HK-2 (cell line): Measurements from ENCODE around the gene TSPAN9.
A peak's percentile ranks its signal among the peaks of the same experiment; 100 is the strongest.

ENCODE experiments used
- DNase-seq: peaks from one replicate; pipeline ENCODE4 v3.0.0-alpha.2; 2018; ENCODE audit not compliant: unreplicated experiment

Gene TSPAN9

GRCh38 chr12:3250034-3250433, 172.9 kb downstream of the TSPAN9 start:
- no peak for DNase-seq

DNA sequence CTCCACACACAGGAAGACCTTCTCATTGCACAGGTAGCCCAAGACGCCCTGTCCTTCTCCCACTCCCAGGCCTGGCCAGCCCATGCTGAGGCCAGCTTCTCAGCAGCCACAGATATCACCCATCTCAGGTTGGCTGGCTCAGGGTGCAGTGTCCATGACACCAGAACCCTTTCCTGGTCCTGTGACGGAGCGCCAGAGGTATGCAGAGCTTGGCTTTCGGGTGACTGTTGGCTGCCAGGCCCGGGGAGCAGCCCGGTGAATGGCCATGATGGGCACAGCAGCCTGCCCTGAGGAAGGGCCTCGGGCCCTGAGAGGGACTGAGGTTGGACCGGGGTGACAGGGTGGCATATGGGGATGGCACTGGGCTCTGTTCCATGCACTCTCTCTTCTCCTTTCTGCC, 173.4 kb downstream of the TSPAN9 start:
- DNase-seq, result no peak

- no peak for DNase-seq
Measured at GRCh38 chr12:3251067-3251466, 173.9 kb downstream of the TSPAN9 start.

DNA sequence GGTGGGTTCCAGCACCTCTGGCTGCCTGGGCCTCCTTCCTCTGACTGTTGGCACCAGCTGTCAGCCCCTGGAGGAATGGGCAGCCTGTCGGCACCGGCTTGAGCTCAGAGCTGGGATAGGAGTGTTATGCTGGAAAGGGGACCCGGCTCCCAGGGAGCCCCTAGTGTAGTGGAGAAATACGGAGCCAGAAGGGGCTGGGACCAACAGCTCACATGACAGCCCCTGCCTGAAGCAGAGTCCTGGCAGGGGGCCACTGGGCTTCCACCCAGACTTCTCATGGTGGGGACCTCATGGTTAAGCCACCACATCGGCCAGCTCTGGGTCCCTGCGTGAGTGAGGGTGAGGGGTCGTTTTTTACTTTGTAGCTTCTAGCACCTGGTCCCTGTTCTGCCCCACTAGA, 174.5 kb downstream of the TSPAN9 start:
- DNase-seq, result no peak

DNA sequence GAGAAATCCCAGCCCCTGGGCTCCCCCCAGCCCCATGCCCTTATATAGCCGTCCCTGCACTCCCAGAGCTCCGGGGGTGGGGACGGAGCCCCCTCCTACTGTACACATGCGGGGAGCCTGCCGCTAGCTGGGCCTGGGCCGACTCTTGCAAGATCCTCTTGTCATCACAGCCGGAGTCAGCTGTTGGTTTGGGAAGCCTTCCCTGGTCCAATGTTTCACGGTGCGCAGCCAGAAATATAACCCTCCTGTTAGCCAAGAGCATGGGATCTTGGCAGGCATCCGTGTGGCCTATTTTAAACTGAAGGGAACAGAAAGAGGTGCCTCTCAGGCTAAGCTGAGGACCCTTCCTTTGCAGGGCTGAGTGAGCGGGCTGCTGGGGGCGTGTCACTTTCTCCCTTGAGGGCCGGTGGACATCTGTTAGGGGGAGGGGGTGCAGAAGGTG, 175.3 kb downstream of the TSPAN9 start:
- no peak for DNase-seq

GRCh38 chr12:3253682-3254275, 176.6 kb downstream of the TSPAN9 start:
- no peak for DNase-seq

- no peak for DNase-seq
Measured at GRCh38 chr12:3255057-3255456, 177.9 kb downstream of the TSPAN9 start.

GRCh38 chr12:3256103-3256631, 179.0 kb downstream of the TSPAN9 start:
- DNase-seq, result no peak

DNA sequence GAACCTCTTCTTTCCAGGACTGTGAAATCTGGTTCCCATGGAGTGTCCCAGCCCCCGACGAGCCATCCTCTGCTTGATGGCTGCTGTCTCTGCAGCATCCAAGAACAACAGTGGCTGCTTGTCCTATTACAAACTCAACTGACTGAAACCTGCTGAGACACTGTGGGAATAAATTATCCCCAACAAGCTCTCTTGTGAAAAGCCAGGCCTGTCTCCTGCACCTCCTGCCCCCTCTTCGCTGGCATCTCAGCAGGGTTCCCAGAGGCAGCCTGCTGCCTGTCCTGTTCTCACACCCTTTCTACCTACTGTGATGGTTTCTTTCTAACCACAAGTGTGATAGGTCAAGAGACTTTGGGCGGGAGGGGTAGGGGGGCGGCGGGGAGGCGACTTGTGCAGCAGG, 180.2 kb downstream of the TSPAN9 start:
- no peak for DNase-seq

GRCh38 chr12:3259973-3260372, 182.8 kb downstream of the TSPAN9 start:
- DNase-seq, result peak; percentile 67

DNA sequence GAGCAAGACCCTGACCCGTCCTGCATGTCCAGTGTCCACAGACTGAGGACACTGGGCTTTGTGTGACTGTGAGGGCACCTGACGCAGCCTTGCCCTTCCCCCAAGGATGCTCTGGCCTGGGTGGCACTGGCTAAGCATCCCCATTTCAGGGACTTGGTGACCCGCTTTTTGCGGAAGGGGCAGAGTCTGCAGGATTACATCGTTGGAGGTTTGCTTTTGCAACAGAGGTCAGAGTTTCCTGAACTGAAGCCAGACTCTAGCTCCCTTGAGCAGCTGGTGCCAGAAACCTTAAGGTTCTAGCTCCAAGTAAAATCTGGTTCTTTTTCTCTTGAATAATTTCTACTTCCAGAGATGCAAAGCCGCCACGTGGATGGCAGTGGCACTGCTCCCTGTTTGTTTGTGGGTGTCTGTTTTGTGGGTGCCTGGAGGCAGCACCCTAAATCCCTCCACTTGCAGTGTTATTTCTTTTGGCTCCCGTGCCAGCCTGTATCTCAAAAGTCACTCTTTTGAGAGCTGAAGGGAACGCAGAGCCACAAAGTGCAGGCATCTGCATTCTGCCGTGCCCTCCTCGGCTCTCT, 184.7 kb downstream of the TSPAN9 start:
- DNase-seq, result no peak

DNA sequence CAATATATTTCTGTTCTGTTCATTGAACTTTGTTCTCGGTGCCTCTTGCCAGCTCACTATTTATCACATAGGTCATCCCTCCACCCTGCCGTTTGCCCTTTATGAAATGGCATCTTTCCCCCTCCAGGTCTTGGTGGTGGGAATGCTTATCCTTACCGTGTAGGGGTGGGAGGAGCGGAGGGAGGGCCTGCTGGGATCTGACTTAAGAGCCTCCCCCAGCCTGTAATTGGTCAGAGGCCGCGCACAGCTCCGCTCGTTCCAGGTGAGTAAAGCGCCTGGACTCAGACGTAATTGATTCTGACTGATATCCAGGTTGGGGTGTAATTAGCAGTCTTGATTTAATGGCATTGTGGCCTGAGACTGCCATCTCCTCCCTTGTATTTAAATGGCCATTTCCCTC, 185.3 kb downstream of the TSPAN9 start:
- DNase-seq, result no peak

DNA sequence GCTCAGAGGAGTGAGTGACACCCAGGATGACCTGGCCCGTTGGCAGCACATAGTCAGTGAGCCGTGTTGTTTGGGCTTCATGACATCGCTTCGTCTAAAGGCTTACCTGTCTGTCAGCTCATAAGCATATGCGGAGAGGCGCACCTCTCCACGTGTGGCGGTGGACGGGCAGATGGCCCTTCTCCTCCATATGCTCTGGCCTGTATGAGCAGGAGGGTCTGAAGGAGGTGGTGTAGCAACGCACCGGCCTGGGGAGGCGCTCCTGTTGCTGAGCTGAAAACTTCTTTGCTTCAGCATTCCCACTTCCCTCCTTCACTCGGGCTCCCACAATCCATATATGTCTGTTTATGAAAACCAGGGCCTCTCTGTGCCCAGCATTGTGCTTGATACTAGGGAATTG, 186.1 kb downstream of the TSPAN9 start:
- DNase-seq, result no peak

DNA sequence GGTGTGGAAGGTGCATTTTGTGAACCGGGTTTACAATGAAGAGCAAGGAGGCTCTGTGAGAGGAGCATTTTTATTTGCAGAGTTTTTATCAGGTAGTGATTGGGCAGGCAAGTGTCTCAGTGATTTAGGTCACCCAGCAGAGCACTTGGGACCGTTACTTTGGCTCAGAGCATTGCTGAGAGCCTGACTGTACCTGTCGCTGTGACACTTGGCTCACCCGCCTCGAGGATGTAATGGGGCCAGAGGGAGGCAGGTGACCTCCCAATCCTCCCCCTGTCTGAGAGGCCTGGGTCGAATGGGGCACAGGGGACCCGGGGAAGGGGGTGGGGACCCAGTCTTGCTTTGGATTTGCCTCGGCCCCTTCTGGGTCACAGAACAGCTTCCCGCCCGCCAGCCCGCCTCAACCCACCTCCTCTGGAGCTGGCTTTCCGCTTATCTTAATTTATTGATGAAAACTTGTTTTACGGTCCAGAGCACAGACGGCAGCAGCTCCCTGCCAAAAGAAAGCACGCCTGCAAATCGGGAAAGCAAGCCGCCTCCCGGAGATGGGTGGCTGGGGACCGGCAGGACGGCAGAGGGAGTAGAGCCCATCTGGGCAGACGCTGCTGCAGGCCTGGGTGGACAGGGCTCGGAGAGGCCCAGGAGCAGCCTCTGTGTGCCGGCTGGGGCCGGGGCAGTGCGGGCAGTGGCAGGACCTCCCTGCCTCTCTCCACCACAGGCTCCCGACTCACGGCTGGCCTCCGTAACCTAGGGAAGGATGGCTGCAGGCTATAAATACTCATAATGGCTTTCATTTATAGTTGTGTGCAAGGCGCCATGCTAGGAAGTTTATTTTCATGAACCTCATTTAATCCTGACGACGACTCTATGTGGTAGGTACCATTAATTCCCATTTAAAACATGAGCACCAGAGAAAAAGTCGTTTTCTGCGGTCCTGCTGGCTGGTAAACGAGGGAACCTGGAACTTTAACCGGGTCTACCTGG, 187.1 kb downstream of the TSPAN9 start:
- no peak for DNase-seq

- DNase-seq, result no peak
Measured at GRCh38 chr12:3265406-3265805, 188.2 kb downstream of the TSPAN9 start.

- DNase-seq, result no peak
Measured at GRCh38 chr12:3266638-3267037, 189.5 kb downstream of the TSPAN9 start.

- no peak for DNase-seq
Measured at GRCh38 chr12:3267690-3268089, 190.5 kb downstream of the TSPAN9 start.

DNA sequence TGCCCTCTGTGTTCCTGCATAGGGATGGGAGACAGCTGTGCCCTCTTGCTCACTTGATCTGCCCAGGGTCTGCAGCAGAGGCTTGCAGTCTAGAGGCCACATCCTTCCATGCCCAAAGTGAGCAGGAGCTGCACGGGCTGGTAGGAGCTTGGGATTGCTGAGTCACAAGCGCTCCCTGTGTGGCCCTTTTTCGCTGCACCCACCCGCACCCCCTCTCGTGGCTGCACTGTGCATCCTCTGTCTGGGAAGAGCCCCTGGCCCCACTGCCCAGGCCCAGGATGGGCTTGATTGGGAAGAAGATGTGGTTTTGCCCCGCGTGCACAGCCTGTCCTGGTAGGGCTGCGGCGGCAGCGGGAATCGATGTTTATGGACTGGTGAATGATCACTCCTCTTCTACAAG, 192.4 kb downstream of the TSPAN9 start:
- DNase-seq, result no peak

- no peak for DNase-seq
Measured at GRCh38 chr12:3271146-3271545, 194.0 kb downstream of the TSPAN9 start.

DNA sequence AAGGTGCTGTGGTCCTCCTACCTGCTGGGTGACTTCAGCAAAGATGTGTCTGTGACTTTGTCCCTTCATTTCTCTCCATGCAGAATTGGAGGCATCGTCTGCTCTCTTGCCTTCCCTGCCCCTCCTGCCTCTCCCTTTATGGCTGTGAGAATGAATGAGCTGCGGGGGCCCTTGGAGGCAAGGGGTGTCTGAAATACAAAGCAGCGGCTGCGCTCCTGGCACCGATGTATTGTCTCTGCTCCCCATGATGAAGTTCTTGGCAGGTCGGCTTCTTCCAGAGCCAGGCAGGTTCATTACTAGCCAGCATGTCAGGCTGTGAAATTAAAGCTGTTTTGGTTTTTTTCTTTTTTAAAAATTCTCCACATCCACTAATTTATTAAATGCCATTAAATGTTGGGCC, 194.5 kb downstream of the TSPAN9 start:
- DNase-seq, result no peak

DNA sequence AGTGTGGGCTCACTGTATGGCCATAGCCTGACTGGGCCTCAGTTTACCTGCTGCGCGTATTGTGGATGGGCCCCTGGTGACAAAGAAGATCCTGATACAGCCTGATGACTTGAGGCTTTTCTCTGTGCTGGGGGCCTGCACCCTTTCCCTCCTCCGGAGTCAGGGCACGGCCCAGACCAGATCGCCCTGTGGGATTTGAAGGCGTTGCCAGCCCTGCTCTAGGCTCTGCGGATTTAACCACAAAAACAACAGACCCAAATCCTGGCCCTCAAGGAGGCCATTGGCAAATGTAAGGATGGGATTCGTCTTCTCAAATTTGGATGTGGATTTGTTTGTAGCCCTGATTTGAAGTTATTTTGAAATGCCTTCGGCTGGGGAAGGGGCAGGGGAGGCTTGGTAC, 195.8 kb downstream of the TSPAN9 start:
- DNase-seq, result no peak

DNA sequence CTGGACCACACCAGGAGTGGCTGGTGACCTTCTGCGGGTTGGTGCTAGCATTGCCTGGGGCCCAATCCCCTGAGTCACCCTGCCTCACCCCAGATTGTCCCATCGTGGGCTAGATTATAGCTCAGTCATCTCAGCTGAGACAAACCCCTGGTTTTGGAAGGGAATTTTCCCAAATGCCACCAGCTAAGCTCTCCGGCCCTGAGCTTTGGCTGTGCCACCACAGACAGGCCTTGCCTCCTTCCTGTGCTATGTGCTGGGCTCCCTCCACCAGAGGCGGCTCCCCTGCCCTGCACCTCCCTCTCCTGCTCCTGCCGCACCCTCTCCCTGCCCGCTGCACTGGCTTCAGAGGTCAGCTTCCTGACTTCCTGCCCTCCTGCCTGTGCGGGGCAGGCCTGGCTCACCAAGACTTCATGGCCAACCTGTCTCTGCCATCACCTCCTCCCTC, 196.3 kb downstream of the TSPAN9 start:
- peak; percentile 20 for DNase-seq

- no peak for DNase-seq
Measured at GRCh38 chr12:3274664-3275063, 197.5 kb downstream of the TSPAN9 start.
